HS-27A (cell line): ENCODE results near the gene LAMB1.
"Not testable (repeated sequence)": the region's sequence is repeated elsewhere in the genome, so short reads cannot be mapped to it uniquely, and the experiment has no call there.

Experiments
- DNase-seq: peaks from one replicate; pipeline ENCODE4 v3.0.0-alpha.2; 2012; ENCODE audit warnings: low read depth, missing footprints

LAMB1 gene

DNA sequence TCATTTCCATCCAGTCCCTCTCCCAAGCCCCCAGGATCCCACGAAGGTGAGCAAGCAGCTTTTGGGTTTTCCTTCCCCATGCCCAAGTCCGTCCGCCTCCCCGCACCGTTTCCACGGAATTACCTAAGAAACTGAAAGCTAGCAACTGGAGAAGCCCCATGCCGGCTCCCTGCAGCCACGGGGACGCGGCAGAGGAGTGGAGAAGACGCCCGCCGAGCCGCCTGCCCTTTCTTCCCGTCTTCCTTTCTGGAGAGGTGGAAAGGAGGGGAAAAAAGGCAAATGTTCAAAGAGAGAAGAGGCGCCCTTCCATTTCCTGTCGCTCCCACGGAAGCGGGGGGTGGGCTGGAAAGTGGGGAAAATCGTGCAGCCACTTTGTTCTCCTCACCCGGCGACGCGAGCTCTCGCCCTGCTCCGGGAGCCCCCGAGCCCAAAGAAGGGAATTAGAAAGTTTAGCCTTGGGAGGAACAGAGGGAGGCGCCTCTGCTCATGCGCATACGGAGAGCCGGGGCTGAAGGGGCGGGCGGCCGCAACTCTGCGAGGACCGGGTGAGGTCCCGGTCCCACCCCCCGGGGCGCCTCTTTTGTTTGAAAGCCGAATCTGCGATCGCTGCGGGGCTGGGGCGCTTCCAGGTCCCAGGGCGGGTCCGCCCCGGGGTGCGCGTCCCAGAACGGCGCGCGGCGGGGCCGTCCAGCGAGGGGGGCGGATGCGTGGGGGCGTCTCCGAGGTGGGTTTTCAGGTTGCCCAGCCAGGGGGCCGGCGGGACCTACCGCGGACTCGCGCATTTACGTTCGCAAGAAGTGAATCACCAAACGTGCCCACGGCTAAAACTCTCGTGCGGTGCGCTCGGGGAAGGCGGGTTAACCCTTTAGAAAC lies at the start of gene LAMB1:
Gene LAMB1 (minus strand): TSS at position 436 of the 873 bp plus-strand sequence. CDS start 276 bp downstream, at position 160.
- DNase-seq = no peak

DNA sequence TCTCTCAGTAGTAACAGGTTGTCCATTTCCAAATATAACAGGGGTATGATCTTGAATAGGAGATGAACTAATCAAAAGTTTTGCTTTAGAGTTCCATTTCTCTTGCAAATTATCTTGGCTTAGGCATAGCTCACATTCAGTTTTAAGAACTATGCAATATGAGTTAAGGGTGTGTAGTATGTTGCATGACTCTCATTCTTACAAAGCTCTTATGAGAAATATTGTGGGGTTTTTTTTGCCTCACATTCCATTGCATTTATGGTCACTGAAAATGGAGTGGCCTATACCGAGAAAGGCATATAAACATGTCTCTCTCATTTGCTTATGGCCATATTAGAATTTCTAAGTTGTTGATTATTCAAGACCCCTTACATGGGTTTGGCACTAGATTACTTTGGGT lies 48.5 kb upstream of the LAMB1 start:
- no peak for DNase-seq

DNA sequence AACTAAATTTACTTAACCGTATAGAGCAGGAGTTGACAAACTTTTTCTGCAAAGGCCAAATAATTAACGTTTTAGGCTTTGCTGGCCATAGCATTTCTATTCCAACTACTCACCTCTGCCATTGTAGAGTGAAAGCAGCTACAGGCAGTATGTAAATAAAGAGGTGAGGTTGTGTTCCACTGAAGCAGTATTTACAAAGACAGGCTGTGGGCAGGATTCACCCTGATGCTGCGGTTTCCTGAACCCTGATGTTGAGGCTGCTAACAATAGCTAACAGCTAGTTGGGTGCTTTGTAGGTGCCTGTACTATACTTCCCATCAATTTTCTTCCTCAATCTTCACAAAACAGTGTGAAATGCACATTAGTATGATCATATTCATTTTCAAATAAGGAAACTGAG lies 47.0 kb upstream of the LAMB1 start:
- DNase-seq = no peak

DNA sequence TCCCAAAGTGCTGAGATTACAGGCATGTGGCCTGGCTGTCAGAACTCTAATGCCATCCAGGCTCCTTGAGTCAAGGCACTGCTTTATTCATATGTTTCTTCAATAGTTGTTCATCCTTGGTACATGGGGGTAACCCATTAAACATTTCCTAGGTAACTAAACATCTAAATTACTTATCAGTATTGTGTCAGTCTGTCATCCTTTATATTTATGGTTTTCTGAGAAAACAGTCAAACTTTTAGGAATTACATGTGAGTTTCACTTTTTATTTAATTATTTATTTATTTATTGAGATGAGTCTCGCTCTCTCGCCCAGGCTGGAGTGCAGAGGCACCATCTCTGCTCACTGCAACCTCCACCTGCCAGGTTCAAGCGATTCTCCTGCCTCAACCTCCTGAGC lies 45.5 kb upstream of the LAMB1 start:
- DNase-seq = no peak

DNA sequence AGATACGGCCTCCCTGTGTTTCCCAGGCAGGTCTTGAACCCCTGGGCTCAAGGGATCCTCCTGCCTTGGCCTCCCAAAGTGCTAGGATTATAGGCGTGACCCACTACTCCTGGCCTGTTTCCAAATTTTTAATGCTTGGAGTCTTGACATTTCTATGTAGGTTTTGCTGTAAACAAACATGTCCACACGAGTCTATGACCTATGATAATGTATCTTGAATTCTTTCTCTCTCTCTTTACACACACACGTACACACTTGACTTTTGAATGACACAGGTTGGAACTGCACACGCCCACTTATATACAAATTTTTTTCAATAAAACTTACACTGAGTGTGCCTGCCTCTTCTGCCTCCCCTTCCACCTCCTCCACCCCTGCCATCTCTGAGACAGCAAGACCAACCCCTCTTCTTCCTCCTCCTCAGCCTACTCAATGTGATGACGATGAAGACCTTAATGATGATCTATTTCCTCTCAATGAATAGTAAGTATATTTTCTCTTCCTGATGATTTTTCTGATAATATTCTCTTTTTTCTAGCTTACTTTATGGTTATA lies 44.1 kb upstream of the LAMB1 start:
- DNase-seq = no peak

DNA sequence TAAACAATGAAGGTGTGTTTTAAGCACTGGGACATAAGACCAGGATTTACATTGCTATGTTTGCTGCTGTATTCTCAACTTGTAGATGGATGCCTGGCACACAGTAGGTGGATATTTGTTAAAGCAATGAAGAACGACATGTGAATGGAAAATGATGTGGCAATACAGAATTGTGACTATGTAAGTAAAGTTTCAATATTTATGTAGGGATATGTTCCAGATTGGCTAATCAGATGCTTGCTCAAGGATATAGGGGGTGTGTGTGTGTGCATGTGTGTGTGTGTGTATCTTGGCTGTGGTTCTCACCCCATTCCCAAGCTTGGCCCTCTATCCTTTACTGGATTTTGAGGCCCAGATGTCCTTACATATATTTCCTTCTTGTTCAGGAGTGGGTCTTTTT lies 42.7 kb upstream of the LAMB1 start:
- no peak for DNase-seq

DNA sequence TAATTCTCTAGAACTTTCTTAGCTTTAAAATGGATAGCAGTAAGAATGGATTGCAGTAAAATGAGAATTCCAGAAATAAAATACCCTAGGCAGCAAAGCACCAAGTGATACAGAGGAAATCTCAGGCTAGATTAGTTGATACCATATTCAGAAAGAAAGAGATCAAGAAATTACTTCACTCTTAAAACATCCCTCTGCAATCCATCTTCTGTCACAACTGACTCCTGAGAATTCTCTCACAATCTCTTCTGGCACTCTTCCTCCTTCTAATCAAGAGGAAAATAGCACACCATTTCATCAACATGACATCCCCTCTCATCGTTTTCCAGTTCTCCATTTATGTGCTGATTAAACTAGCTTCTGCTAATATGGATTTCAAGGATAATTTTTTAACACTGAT lies 42.2 kb upstream of the LAMB1 start:
- no peak for DNase-seq

DNA sequence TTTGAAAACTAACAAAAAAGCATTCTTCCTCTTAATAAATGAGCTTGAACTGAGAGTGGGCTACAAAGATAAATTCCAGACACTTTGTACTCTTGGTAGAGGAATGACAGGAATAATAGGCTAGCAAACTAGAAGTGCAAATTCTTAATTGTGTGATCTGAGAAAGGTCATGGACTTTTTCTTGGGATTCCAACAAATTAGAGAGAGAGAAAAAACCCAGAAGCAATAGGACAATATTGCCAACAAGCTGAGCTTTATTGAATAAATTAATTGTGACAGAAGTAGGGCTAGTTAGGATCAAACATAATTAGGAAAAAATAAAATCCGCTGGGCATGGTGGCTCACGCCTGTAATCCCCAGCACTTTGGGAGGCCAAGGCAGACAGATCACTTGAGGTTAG lies 41.4 kb upstream of the LAMB1 start:
- DNase-seq = no peak

DNA sequence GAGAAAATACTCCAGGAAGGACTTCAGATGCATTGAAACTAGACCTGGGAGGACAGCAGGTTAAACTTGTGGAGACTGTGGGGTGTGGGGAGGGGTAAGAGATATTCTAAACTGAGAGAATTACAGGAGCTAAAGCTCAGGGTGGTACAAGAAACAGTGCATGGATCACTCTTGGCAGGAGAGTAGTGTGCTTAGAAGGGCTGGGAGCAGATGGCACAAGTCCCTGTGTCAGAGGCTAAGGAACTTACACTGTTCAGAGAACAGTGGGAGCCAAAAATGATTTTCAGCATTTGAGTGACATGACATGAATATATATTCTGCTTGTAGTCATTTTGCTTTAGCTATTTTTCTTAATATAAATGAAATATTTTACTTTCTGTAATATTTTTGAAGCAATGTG lies 36.0 kb upstream of the LAMB1 start:
- no peak for DNase-seq

DNA sequence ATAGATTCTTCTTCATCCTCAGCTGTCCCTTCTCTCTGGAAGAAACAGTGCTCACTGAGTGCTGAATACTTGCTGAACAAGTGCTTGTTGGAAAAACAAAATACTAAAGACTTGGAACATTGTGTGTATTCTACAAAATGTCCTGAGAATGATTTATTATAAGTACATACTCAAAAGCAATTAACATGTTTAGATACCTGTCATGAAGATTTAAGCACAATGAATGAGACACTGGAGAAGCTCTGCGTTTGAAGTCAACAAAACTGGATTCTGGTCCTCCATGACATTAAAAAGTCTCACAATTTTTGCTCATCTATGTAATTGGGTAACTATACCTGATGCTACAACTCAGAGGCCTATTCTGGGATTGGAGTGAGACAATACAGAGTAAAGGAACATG lies 34.8 kb upstream of the LAMB1 start:
- no peak for DNase-seq

DNA sequence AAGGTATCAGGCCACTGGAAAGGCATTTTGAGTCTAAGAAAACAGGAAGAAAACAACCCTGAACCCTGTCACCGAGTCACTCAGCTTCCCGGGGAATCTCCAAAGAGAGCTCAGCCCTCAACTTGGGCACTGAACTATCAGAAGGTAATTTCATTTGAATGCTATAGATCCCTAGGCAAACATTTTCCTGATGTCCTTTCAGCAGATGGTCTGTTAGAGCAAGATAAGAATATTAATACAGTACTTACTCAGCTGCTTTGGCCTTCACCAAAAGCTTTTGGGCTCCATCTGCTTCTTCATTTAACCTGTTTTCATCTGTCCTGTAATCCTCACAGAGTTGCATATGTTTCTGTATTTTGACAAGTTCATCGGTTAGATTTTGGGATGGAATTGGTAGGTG lies 34.2 kb upstream of the LAMB1 start:
- no peak for DNase-seq

DNA sequence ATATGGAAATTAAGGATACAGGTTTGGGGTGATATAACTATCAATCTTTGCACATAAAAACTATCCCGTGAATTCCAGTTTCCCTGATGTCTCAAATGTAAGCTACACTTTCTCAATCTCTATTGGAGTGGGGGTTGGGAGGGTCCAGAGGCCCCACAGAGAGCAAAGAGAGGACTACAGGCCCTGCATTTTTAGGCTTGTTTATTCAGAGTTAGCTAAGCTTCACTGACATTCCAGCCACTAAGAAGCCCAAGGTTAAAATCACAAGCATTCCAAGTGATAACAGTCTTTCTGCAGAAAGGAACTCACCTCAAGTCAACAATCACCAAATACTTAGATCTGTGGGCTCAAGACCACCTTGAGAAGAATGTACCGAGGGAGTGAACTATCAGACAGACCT lies 31.6 kb upstream of the LAMB1 start:
- no peak for DNase-seq

DNA sequence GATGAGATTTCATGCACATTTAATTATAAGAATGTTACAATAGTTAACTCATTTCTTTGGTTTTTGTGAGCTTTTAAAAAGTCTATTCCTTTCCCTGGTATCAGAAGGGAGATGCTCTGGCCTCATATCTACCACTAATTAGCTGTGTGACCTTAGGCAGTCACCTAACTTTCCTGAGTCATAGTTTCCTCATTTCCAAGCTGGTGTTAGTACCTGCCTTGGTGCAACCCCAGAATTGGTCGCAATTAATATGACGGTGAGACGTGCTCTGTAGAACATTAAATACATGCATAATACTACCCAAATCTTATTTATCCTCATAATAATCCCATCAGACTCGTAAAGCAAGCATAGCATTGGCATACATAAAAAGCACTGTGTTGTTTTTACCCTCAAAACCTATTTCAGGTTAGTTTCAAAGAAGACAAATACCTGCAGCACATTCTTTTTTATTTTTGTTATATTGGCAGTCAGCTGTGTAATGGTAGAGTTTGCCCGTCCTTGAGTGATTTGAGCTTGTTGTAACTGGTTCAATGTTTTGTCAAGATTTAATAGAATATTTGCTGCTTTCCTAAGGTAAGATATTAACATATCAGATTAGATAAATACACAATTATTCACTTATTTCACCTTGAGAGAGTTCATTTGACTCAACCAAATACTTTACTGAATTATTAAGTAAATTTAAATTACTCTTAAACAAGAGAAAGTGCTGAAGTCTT lies 31.0 kb upstream of the LAMB1 start:
- no peak for DNase-seq

DNA sequence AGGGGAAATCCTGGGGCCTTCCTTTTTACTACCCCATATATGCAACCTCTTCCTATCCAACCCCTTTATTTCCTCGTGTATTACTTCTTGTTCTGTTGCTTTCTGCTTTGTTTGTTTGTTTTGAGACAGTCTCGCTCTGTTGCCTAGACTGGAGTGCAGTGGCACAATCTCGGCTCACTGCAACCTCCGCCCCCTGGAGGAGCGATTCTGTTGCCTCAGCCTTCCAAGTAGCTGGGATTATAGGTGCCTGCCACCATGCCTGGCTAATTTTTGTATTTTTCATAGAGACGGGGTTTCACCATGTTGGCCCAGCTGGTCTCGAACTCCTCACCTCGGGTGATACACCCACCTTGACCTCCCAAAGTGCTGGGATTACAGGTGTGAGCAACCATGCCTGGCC lies 30.3 kb upstream of the LAMB1 start:
- DNase-seq = not testable (repeated sequence)

DNA sequence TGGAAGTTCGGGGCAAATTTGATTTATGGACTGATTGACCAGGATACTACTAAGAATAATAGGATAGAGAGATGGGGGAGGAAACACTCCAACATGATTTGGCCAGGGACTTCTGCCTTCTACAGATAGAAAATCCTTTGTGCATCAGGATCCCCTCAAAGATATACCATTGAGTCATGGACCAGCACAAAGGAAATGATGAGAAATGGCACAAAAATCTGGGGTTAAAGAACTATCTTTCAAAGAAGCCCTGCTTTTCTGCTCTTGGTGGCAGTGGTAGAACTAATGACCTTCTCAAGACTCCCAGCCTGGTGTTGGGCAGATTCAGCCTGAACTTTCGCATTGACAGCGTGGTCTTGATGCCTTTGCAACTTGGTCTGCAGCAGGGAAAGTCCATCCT lies 27.6 kb upstream of the LAMB1 start:
- DNase-seq = no peak

DNA sequence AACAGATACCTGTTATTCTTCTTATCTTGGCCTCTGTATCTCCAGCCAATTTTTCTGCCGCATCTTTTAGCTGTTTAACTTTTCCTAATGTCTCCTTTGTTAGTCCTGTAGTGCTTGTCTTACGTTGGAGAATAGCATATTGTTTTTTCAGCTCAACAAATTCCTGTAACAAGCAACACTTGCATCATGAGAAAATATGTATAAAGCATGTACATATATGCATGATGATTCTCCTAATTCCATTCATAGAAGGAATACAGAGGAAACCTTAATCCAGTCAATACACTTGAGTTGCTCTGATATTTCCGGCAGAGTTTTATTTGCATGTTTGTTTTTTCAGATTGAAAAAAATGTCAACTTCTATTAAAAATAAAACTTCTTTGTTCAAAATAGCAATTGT lies 26.1 kb upstream of the LAMB1 start:
- no peak for DNase-seq

DNA sequence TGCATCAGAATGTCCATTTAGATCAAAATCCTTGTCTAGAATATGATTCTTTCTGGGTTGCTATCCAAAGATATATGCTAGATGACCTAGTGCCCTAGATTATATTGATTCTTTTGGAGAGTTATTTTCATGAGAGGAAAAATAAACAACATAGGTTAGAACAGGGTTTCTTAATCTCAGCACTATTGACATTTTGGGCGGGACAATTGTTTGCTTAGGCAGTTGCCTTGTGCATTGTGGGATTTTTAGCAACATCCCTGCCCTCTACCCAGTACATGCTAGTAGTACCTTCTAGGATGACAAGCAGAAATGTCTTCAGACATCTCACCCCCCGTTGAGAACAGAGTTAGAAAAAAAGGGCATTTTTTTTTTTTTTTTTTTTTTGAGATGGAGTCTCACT lies 25.1 kb upstream of the LAMB1 start:
- DNase-seq = no peak

DNA sequence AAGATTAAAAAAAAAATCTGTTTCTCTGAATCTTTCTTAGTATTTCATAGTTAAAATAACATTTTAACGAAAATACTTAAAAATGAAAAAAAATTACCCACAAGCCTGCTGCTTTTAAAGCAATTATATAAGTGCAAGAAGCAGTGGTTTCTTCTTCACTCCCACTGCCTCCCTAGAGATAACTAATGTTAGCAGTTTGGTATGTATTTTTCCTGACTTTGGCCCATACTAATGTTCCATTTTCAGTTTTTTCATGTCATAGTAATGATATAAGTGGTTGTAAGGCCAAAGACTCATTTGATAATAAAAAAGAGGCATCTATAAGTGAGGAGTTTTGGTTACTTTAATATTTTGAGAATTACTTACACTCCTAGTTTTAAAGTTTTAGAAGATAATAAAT lies 24.3 kb upstream of the LAMB1 start:
- no peak for DNase-seq

DNA sequence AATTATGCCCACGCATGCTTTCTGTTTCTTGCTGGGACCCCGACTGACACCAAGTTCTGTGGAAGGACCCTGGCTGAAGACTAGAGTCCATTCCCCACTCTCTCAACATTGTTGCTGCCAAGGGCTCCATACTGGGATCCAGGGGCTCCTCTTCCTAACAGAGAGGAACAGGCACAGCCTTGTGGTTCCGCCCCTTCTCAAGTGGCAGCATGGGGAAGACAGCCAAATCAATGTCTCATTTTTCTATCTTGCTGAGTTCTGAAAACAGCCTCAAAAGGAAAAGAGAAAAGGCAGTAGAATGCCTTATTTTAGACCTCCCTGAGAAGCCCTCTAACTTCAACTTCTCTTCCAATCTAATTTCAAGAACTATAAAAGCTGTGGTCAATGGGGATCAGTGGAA lies 23.7 kb upstream of the LAMB1 start:
- no peak for DNase-seq

DNA sequence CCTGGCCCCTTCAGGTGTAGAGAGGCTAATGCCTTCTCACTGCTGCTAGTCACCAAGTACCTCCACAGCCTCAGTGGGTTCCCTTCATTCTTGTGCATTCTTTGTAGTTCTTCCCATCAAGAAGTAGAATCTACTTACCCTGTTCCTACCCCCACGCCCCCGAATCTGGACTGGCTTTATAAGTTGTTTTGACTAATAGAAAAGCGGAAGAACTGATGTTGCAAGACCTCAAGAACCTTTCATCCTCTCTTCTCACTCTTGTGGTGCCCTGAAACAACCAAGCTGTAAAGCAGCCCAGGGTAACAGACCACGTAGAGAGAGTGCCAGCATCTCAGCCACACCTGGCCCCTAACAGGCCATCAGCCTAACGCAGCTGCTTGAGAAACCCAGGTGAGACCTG lies 23.2 kb upstream of the LAMB1 start:
- DNase-seq = no peak

DNA sequence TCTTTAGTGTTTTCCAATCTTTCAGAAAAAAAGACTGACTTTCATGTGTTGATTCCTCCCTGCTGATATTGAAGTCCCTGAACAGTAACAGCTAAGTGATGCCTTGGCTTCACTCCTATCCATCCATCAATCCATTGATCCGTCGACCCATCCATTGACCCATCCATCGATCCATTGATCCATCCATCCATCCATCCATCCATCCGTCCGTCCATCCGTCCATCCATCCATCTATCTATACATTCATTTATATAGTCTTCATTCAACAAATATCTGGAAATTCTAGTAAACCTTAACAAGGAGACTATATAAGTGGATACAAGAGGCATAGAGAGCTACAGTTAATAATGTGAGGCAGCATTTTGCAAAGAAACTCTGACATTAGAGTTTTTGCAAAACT lies 21.6 kb upstream of the LAMB1 start:
- DNase-seq = no peak

DNA sequence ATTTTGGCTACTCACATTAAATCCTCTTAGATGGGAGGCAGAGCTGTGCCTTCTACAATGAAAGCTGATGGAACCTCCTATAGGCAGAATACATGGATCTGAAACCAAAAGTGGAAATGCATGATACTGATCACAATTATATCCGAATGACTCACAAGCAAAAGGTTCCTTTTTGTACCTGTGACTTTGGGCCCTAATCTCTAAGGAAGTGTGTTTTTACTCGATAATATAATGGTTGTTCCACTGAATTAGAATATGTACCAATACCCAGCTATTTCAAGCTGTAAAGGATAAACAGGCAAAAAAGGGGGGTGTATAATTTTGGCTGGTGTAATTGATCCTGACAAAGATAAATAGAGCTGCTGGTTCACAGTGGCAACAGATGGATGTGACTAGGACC lies 17.6 kb upstream of the LAMB1 start:
- no peak for DNase-seq

DNA sequence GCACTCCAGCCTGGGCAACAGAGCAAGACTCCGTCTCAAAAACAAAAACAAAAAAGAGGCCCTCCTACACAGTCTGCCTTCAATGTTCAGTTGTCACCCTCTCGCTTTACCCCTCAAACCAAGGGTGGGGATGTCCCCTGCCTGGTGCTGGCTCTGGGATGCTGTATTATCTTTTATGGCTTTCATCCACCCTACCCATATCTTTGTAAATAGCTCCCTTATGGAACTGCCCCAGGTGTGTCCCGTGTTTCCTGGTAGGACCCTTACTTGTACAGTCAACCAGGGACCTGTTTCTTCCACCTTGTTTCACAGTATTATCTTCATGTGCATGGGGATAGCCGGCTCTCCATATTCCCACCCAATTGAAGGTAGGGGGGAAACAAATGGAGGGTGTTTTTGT lies 15.7 kb upstream of the LAMB1 start:
- no peak for DNase-seq
